ACC112 (cell line): ENCODE data around the gene CFAP57.

Experiments used
- H2AFZ ChIP-seq: fragments of 200-600 bp; sonication (generic); one replicate; pipeline ENCODE4 v1.6.0; 2017; ENCODE audit warnings: antibody characterized with exemption, low read length; ENCODE audit not compliant: unreplicated experiment
- H3K27ac ChIP-seq: fragments of 200-600 bp; sonication (generic); 2 replicates; pipeline ENCODE4 v1.5.1; 2014; ENCODE audit warnings: low read depth, mild to moderate bottlenecking, antibody characterized with exemption, low read length, moderate library complexity
- H3K27me3 ChIP-seq: fragments of 200-600 bp; sonication (generic); 2 replicates; pipeline ENCODE4 v1.6.1; 2014; ENCODE audit warnings: mild to moderate bottlenecking, antibody characterized with exemption, low read length, moderate library complexity, mixed read lengths; ENCODE audit not compliant: insufficient read depth
- H3K36me3 ChIP-seq: fragments of 200-600 bp; sonication (generic); 2 replicates; pipeline ENCODE4 v1.6.1; 2016; ENCODE audit warnings: mild to moderate bottlenecking, antibody characterized with exemption, low read length, moderate library complexity, mixed read lengths; ENCODE audit not compliant: insufficient read depth
- H3K4me1 ChIP-seq: fragments of 200-600 bp; sonication (generic); one replicate; pipeline ENCODE4 v1.6.1; 2016; ENCODE audit warnings: low read length, mixed read lengths; ENCODE audit not compliant: insufficient read depth, unreplicated experiment, control insufficient read depth
- H3K4me3 ChIP-seq: fragments of 200-600 bp; sonication (generic); 2 replicates; pipeline ENCODE4 v1.5.1; 2014; ENCODE audit warnings: mild to moderate bottlenecking, low read depth, low read length
- H3K79me2 ChIP-seq: fragments of 200-600 bp; sonication (generic); one replicate; pipeline ENCODE4 v1.6.0; 2016; ENCODE audit warnings: low read length; ENCODE audit not compliant: control insufficient read depth, unreplicated experiment, insufficient read depth

CFAP57 gene

GRCh38 chr1:43271186-43272118 is 99.3 kb downstream of the CFAP57 start:
- Histone ChIP-seq H3K4me1 (peaks cover 9% of the 10 kb centered on the region), H3K4me3 (no peak overlapping the region), H2AFZ (no peak overlapping the region), H3K27ac (no peak overlapping the region), H3K36me3 (no peaks in the 10 kb centered on the region), H3K27me3 (no peaks in the 10 kb centered on the region), H3K79me2 (no peaks in the 10 kb centered on the region)

DNA sequence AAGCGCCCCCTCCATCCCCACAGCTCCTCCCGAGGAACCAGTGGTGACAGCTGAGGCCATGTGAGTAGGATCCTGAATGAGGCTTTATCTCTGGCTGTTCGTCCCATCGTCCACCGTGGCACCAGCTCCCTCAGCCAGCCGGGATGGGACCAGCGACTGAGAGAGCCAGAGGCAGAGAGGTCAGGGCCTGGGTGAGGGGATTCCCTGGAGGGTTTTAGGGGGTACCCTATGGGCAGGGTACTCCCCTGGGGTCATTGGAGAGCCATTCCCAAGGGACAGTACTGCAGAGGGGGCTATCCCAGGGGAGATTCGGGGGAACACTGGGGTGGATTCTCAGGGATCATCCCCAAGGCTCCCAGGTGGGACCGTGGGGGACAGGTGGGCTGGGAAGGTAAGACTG is 100.0 kb downstream of the CFAP57 start:
- Histone ChIP-seq H3K79me2 (no peaks in the 10 kb centered on the region), H3K27me3 (0 out of 2 replicates have a peak, but pooled peaks cover 5% of the 10 kb centered on the region), H3K36me3 (no peaks in the 10 kb centered on the region), H3K4me1 (peaks cover 9% of the 10 kb centered on the region), H3K4me3 (no peak overlapping the region), H2AFZ (no peak overlapping the region), H3K27ac (no peak overlapping the region)

DNA sequence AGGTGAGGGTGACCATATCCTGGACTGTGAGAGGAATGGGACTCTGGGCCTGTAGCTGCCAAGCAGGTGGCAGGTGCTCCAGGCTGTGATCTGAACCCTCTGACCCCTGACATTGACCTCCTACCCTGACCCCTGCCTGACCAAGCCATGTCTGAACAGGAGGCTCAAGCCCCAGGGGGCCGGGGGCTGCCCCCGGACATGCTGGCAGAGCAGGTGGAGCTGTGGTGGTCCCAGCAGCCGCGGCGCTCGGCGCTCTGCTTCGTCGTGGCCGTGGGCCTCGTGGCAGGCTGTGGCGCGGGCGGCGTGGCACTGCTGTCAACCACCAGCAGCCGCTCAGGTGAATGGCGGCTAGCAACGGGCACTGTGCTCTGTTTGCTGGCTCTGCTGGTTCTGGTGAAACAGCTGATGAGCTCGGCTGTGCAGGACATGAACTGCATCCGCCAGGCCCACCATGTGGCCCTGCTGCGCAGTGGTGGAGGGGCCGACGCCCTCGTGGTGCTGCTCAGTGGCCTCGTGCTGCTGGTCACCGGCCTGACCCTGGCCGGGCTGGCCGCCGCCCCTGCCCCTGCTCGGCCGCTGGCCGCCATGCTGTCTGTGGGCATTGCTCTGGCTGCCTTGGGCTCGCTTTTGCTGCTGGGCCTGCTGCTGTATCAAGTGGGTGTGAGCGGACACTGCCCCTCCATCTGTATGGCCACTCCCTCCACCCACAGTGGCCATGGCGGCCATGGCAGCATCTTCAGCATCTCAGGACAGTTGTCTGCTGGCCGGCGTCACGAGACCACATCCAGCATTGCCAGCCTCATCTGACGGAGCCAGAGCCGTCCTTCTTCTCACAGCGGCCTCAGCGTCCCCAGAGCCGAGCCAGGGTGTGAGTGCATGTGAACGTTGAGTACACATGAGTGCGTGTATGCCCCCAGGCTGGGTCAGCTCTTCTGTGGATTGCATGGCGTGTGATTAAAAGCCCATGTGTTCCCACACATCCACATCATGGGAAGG is 100.7 kb downstream of the CFAP57 start:
- Histone ChIP-seq H3K36me3 (no peaks in the 10 kb centered on the region), H3K79me2 (no peaks in the 10 kb centered on the region), H3K27me3 (0 out of 2 replicates have a peak, but pooled peaks cover 5% of the 10 kb centered on the region), H3K4me1 (peaks cover 9% of the 10 kb centered on the region), H3K4me3 (no peak overlapping the region), H2AFZ (no peak overlapping the region), H3K27ac (no peak overlapping the region)

DNA sequence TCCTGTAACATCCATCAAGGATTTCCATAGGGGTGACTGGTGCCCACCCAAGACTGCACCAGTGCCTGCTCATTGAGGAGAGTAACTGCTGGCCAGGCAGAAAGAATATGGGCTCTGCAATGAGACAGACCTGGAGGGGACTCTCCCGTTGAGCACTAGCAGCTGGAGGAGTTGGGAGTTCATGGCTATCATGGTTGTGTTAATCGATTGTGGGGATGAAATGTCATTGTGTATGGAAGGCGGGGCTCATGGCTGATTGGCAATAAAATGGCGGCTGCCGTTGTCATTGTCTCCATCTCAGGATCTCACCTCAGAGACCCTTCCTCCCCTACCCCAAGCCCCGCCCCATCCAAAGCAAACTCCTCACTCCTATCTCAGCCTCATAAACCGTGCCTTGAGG is 101.6 kb downstream of the CFAP57 start:
- no peak overlapping the region for H3K27ac ChIP-seq
- H3K27me3 ChIP-seq: 0 out of 2 replicates have a peak, but pooled peaks cover 5% of the 10 kb centered on the region
- no peak overlapping the region for H2AFZ ChIP-seq

DNA sequence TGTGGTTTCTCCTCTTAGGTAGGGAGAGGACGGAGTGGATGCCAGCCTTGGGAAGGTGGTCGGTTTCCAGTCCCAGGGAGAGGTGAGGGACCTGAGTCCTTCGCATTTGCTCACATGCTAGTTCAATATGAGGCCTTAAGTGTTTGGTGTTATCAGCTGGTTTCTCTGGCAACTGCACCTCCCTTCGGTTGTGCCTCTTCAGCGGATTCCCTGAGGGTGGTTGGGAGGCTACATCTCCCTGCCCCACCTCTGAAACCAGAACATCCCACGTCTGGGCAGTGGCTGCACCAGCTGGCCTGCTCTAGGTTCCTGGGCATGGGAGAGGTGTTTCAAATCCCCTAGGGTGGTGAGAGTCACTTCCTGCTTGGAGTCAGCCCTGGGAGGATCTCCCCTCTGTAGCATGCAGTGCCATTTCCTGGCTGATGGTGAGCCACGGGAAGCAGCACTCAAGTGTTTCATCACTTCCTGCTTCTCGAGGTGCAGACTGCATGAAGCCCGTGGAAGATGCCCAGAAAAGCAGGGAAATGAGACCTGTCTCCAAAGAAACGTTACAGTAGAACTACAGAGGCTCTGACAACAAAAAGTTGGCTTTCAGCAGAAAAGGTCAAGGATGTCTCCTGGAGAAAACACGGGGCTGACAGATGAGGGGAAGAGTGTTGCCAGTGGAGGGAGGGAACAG is 102.1 kb downstream of the CFAP57 start:
- Histone ChIP-seq H3K4me3 (no peak overlapping the region), H3K27me3 (0 out of 2 replicates have a peak, but pooled peaks cover 5% of the 10 kb centered on the region), H2AFZ (peak overlapping the region; percentile 55), H3K4me1 (peaks cover 9% of the 10 kb centered on the region), H3K36me3 (no peaks in the 10 kb centered on the region), H3K27ac (no peak overlapping the region), H3K79me2 (no peaks in the 10 kb centered on the region)

More for the DNA sequence above, 101.6 kb downstream of the CFAP57 start:
- Histone ChIP-seq H3K79me2 (no peaks in the 10 kb centered on the region), H3K4me3 (no peak overlapping the region), H3K36me3 (no peaks in the 10 kb centered on the region), H3K4me1 (peaks cover 9% of the 10 kb centered on the region)

- peaks cover 9% of the 10 kb centered on the region for H3K4me1 ChIP-seq
- H3K27ac ChIP-seq: no peak overlapping the region
- 0 out of 2 replicates have a peak, but pooled peaks cover 5% of the 10 kb centered on the region for H3K27me3 ChIP-seq
- H3K4me3 ChIP-seq: no peak overlapping the region
- no peaks in the 10 kb centered on the region for H3K36me3 ChIP-seq
- no peaks in the 10 kb centered on the region for H3K79me2 ChIP-seq
- H2AFZ ChIP-seq: peak overlapping the region; percentile 55
These were observed 102.7 kb downstream of the CFAP57 start for GRCh38 chr1:43274804-43275180.

DNA sequence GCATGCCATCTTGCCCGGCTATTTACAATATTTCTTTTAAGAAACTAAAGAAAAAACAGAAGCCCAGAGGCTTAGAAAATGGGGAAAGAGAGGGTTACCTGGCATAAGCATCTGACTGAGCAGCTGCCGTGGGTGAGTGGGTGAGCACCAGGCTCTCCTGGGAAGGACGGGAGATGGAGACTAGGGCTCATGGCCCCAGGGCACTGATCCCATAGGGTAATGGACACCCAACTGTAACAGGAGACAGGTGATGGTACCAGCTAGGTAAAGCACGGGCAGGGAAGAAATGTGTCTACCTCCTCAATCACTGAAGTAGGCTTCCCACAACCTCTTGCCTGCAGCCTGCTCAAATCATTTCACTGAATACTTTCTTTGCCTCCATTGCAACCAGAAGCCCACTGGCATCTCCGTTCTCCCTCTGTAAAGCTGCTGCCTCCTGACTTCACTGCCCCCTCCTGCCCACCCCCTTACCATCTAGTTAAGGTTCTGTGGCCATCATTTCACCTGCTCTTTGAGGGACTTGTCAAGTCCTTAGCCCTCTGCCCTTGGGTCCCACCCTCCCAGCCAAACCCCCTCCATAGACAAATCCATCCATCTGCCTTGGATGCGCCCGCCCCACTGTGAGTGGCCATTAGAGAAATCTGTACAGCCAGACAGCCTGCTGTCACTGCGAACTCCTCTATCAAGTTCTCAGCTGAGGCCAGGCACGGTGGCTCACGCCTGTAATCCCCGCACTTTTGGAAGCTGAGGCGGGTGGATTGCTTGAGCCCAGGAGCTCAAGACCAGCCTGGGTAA is 103.9 kb downstream of the CFAP57 start:
- Histone ChIP-seq H3K36me3 (no peaks in the 10 kb centered on the region), H3K4me3 (no peak overlapping the region), H2AFZ (no peak overlapping the region), H3K79me2 (no peaks in the 10 kb centered on the region), H3K27me3 (0 out of 2 replicates have a peak, but pooled peaks cover 5% of the 10 kb centered on the region), H3K4me1 (peaks cover 9% of the 10 kb centered on the region), H3K27ac (no peak overlapping the region)

GRCh38 chr1:43276673-43277072 is 104.5 kb downstream of the CFAP57 start:
- H3K4me1 ChIP-seq: peaks cover 9% of the 10 kb centered on the region
- H3K36me3 ChIP-seq: no peaks in the 10 kb centered on the region
- 0 out of 2 replicates have a peak, but pooled peaks cover 5% of the 10 kb centered on the region for H3K27me3 ChIP-seq
- H3K4me3 ChIP-seq: no peak overlapping the region
- no peak overlapping the region for H3K27ac ChIP-seq
- no peak overlapping the region for H2AFZ ChIP-seq
- H3K79me2 ChIP-seq: no peaks in the 10 kb centered on the region

- Histone ChIP-seq H2AFZ (no peak overlapping the region), H3K36me3 (no peaks in the 10 kb centered on the region), H3K4me3 (no peak overlapping the region), H3K4me1 (peaks cover 9% of the 10 kb centered on the region), H3K27ac (no peak overlapping the region), H3K27me3 (0 out of 2 replicates have a peak, but pooled peaks cover 5% of the 10 kb centered on the region), H3K79me2 (no peaks in the 10 kb centered on the region)
These were observed 105.2 kb downstream of the CFAP57 start for GRCh38 chr1:43277116-43277876.
